DMS153 (cell line): ENCODE data around the gene PRODH2.
"Not testable (repeated sequence)": the region's sequence is repeated elsewhere in the genome, so short reads cannot be mapped to it uniquely, and the experiment has no call there.

ENCODE experiments used
- DNase-seq: peaks from one replicate; lab custom pipeline; 2025; lab: John Stamatoyannopoulos, UW

The PRODH2 gene

DNA sequence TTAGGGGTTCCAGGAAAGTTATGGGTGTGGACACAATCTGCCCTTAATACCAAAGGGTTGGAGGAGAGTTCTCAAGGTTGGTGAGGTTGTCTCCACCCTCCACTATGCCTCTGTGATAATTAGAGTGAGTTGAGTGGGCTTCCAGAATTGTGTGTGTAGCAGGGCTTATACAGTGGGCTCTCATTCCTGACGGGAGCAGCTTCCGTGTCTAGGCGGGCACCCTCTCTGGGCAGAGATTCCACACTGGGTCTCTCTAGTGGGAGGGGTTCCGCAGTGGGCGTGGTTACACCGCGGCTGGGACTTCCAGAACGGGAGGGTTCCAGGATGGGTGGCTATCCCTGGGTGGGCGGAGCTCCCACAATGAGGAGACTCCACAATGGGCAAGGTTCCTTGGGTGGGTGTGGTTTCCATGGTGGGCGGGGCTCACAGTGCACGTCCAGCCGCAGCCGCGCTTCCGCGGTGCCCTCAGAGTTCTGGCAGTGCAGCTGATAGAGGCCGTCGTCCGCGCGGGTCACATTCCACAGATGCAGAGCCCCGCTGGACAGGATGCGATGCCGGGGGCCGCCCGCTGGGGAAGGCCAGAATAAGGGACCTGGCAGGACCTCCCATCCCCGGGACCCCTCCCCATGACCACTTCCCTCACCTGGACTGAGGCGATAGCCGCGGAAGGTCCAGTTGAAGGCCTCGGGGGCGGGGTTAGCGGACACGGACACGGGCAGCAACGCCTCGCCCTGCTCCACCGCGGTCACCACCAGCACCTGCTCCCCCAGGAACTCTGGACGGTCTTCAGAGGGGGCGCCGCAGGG is 31.2 kb upstream of the PRODH2 start:
- DNase-seq = peak; percentile 48

GRCh38 chr19:35842666-35843272 is 30.1 kb upstream of the PRODH2 start:
- DNase-seq = no peak

DNA sequence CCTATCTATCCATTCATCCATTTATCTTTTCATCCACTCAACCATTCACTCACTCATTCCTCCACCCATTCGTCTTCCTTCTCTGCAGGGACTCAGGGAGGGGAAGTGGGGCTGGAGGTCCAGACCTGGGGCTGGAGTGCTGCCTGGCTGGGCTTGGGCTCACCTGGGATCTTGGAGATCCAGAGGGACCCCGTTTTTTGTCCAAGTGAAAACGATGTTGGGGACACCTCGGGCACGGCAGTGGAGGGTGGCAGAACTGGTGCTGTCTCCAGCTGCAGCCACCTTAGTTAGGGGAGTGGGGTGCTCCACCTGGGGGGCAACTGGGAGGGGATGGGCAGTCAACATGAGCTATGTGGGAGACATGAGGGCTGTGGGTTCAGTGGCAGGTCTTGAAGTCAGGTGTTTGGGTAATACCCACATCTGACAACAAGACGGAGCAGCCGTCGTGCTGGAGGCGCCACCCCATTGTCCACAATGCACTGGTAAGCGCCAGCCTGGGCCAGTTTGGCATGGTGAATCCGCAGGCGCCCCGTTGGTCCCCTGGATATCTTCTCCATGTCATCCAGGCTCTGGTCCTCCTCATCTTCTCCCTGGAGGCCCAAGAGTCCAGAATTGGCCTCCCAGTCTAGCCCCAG is 29.4 kb upstream of the PRODH2 start:
- no peak for DNase-seq

DNA sequence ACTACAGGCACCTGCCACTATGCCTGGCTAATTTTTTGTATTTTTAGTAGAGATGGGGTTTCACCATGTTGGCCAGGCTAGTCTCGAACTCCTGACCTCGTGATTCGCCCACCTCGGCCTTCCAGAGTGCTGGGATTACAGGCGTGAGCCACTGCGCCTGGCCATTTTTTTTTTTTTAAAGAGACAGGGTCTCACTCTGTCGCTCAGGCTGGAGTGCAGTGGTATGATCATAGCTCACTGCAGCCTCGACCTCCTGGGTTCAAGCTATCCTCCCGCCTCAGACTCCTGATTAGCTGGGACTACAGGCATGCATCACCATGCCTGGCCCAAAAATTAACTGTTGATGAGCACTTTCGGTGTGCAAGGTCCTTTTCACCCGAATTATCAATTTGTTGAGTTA is 23.5 kb upstream of the PRODH2 start:
- DNase-seq = not testable (repeated sequence)

GRCh38 chr19:35833972-35834371 is 21.3 kb upstream of the PRODH2 start:
- no peak for DNase-seq

GRCh38 chr19:35832054-35832453 is 19.4 kb upstream of the PRODH2 start:
- no peak for DNase-seq

DNA sequence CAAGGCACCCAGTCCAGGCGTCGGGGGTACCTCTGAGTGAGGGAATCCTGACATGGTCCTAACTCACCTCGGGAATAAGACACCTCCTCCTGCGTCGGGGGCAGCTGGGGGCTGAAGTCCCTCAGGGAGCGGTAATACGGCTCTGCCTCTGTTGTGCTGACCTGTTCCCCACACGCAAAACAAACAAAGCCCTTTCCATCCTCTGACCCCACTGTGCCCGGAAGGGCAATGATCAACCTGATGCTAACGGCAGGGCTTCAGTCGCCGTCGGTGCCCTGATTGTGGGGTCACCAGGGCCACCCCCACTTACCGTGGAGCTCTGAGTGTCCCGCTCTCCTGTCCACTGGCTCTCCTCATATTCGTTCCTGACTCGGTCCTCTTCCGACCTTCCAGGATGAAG is 18.3 kb upstream of the PRODH2 start:
- no peak for DNase-seq

- DNase-seq = no peak
Observed at GRCh38 chr19:35828692-35829301, 16.2 kb upstream of the PRODH2 start.

DNA sequence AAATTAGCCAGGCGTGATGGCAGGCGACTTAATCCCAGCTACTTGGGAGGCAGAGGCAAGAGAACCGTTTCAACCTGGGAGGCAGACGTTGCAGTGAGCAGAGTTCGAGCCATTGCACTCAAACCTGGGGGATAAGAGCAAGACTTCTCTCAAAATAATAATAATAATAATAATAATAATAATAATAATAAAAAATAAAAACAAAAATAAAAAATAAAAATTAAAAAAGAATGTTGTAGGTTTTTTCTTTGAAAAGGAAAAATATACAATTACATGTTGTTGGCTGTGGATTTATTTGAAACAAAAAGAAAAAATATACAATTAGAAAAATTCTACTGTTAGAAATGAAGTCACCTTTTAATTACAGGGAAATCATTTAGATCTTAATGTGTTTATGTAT is 11.5 kb upstream of the PRODH2 start:
- no peak for DNase-seq

GRCh38 chr19:35822579-35822978 is 9.9 kb upstream of the PRODH2 start:
- no peak for DNase-seq

DNA sequence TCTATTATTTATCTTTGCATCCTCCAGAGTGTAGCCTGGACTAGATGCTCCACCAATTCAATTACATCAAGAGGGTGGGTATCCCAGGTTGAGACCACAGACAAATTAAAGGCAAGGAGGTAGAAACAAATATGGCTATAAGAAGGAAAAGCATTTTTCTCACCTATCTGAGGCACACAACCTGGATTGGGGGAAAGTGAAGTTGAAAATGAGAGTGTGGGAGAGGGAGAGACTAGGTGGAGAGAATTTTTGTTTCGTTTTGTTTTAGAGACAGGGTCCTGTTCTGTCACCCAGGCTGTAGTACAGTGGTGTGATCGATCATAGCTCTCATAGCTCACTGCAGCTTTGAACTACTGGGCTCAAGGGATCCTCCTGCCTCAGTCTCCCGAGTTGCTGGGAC is 5.8 kb upstream of the PRODH2 start:
- DNase-seq = no peak

DNA sequence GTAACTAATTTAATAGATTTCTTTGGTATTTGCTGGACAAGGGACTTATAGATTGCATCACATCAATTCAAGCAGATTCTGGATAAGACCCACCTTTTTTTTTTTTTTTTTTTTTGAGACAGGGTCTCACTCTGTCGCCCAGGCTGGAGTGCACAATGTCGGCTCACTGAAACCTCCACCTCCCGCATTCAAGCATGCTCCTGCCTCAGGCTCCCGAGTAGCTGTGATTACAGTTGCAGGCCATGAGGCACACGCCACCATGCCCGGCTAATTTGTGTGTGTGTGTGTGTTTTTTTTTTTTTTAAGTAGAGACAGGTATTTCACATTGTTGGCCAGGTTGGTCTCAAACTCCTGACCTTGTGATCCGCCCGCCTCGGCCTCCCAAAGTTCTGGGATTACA is 4.2 kb upstream of the PRODH2 start:
- no peak for DNase-seq

GRCh38 chr19:35816262-35816661 is 3.6 kb upstream of the PRODH2 start:
- DNase-seq = no peak

DNA sequence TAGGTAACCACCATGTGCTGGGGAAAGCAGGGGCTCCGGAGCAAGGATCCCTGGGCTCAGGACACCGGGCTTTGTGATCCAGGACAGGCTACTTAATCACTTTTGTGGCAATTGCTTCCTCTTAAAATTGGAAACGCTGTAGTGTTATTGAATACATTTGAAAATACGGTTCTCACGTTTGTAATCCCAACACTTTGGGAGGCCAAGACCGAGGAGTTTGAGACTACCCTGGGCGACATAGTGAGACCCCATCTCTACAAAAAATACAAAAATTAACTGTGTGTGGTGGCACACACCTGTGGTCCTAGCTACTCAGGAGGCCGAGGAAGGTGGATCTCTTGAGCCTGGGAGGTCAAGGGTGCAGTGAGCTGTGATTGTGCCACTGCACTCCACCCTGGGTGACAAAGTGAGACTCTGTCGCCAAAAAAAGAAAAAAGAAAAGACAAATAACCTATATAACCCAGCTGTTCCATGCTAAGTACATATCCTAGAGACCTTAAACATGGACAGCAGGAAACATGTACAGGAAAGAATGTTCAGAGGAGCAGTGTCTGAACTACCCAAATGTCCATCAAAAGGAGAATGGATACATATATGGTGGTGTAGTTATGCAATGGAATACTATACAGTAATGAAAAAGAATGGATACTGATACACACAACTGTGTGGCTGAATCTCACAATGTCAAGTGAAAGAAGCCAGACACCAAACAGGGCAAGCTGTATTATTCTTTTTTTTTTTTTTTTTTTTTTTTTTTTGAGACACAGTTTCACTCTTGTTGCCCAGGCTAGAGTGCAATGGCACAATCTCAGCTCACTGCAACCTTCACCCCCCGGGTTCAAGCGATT is 622 bp upstream of the PRODH2 start:
- DNase-seq = no peak

- no peak for DNase-seq
Observed at GRCh38 chr19:35811317-35812219, 1.1 kb downstream of the PRODH2 start.

DNA sequence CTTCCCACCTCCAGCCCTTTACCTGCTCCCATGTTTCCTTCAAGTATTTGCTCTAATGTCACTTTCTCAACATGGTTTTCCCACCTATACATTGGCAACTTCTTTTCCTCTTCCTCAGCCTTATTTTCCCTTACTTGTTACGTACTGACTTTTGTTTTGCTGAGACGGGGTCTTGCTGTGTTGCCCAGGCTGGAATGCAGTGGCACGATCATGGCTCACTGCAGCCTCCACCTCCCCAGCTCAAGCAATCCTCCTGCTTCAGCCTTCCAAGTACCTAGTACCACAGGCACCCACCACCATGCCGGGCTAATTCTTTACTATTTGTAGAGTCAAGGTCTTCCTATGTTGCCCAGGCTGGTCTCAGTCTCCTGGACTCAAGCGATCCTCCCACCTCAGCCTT is 5.0 kb downstream of the PRODH2 start:
- no peak for DNase-seq

- no peak for DNase-seq
Observed at GRCh38 chr19:35806597-35806996, 6.0 kb downstream of the PRODH2 start.

DNA sequence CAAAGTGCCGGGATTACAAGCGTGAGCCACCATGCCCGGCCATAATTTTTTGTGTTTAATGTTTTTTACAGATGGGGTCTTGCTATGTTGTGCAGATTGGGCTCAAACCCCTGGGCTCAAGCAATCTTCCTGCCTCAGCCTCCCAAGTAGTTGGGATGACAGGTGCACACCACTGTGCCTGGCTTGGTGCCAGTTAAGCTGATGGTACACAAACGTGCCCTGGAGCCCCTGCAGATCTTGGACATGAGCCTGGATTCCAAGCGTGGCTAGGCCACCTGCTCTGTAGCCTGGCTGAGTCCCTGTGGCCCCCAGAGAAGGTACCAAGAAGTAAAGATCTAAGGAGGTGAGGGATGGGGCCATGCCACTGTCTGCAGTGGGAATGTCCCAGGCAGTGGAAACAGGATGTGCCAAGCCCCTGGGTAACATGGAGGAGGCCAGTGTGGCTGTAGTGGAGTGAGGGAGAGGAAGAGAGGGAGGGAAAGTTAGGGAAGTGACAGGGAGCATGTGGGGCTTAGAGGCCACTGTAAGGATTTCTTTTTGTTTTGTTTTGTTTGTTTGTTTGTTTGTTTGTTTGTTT is 7.0 kb downstream of the PRODH2 start:
- DNase-seq = no peak

DNA sequence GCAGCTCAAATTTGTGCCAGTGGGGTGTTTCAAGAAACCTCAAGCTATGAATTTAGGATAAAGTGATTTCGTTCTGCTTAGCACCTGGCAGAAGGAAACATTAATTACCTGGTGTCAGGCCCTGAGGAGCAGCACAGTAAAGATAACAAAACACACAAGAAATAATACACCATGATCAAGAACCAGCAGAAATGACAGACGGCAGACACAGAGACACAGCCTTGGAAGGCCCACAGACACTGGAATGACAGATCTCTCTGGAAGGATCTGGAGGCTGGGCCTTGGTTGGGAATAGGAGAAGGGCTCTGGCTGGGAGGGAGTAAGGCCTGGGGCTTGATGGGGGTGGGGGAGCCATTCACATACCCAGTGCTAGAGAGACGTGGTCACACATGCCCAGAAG is 10.8 kb downstream of the PRODH2 start:
- DNase-seq = no peak

- DNase-seq = no peak
Observed at GRCh38 chr19:35797663-35798062, 15.0 kb downstream of the PRODH2 start.
